Pericardium fibroblast (primary cell): ENCODE measurements around the gene ACTR3. TPM values are rescaled to one million over a fixed set of nuclear protein-coding genes. Genes with fewer than 3 reads are reported as not detected.

Experiments used
- total RNA-seq: library from RNA; depleted of rRNA; stranded (reverse); fragments of >200 nt; gene quantifications from 2 replicates; pipeline ENCODE4 v1.2.3, GENCODE V29; 2015

Gene ACTR3
- 82.9 and 146 TPM in 2 replicates for total RNA-seq

GRCh38 chr2:113889471-113890252 lies at the start of gene ACTR3:
TSS of gene ACTR3 (plus strand) at chr2:113890089. CDS start at chr2:113890280, 191 bp downstream.

Other genes starting within 250 kb of the ACTR3 start
- gene SLC35F5, start 133.4 kb upstream of the ACTR3 start, total RNA-seq, result 65.6 and 80.9 TPM in 2 replicates